CD4-positive, alpha-beta T cell treated with Interleukin-15 for 1 hour (primary cell): ENCODE data around the gene NRSN2.

Experiments used
- DNase-seq: peaks from one replicate; pipeline ENCODE4 v3.0.0-alpha.2; 2020

Gene NRSN2

DNA sequence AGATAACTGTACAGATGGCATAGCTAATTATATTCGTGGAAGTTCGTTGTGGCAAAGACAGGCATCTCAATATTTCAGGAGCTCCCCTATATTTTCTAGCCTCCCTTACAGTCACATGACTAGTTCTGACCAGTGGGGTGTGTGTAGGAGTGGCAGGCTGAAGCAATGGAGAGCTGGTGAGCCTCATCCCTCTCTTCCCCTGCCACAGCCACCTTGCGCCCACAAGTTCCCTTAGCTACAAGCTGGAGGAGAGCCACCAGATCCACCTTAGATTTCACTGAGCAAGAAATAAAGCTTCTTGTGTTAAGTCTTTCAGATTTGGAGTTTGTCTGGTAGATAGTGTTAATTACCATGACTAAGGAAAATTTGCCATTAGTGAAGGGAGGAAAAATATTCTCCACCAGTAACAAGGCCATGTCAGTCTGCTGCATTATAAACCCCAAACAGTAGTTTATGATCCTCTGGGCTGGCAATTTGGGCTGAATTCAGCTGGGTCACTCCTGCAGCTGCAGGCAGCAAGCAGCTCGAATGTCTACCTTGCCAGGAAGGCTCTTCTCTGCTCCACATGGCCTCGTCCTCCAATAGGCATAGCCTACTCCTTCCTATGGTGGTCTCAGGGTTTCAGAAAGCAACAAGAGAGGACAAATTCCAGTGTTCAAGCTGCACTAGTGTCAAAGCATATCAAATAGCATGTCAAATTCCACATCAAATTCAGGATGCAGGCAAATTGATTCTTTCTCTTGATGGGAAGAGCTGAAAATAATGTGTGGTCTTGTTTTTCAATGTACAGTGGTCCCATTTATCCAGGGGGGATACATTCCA lies 53.8 kb downstream of the NRSN2 start:
- no peak for DNase-seq

DNA sequence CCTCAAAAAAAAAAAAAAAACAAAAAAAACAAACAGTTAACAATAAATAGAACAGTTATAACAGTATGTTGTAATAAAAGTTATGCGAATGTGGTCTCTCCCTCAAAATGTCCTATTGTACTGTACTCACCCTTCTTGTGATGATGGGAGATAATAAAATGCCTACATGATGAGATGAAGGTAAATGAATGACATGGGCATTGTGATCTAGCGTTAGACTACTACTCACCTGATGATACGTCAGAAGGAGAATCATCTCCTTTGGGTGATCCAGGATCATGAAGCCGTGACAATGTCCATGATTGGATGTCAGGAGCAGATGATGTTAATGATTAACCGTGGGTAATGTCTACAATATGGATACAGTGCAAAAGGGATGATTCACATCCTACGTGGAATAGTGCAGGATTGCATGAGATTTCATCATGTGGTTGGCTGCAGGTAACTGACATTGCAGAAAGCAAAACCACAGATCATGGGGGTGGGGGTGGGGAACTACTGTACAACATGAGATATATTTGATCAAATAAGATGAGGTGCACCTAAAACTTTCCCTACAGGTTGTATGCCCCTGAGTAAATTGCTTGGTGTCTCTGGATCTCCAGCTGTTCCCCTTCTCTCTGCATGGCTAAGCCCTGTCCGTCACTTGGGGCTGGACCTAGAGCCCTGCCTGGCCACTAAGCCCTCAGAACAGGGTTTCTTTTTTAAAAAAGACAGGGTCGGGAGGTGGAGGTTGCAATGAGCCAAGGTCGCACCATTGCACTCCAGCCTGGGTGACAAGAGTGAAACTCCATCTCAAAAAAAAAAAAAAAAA lies 55.0 kb downstream of the NRSN2 start:
- DNase-seq = no peak

DNA sequence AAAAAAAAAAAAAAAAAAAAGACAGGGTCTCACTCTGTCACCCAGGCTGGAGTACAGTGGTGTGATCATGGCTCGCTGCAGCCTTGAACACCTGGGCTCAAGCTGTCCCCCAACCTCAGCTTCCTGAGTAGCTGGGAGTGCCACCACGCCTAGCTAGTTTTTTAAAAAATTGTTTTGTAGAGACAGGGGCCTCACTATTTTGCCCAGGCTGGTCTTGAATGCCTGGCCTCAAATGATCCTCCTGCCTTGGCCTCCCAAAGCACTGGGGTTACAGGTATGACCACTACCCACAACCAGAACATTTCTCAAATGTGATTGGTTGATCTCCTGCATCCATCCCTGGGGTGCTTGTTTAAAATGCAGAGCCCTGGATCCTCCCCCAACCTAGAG lies 55.6 kb downstream of the NRSN2 start:
- no peak for DNase-seq

DNA sequence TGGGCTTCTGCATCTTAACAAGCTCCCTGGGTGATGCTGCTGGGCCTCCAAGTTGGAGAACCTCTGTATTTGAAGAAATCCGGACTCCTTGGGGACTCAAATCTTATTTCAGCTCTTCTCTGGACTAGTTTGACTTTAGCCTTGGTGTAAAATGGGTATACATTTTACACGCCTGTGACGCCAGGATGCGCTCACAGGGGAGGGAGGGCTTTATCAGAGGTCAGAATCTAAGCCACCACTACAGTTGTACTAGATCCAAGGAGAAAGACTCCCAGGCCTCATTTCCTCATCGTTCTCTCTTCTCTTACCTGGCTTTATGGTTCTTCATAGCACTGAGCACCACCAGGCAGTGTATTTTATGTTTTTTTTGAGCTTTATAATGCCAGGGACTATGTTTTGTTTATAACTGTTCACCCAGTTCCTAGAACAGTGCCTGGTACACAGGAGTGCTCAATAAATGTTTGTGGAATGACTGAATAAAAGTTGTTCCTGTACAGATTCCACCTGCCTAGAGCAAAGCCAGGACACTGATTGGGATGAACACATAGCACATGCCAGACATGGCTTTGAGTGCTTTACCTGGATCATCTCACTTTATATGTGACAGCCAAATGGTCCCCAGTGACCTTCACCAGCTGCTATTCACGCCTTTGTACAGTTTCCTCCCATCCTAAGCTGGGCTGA lies 56.1 kb downstream of the NRSN2 start:
- no peak for DNase-seq

DNA sequence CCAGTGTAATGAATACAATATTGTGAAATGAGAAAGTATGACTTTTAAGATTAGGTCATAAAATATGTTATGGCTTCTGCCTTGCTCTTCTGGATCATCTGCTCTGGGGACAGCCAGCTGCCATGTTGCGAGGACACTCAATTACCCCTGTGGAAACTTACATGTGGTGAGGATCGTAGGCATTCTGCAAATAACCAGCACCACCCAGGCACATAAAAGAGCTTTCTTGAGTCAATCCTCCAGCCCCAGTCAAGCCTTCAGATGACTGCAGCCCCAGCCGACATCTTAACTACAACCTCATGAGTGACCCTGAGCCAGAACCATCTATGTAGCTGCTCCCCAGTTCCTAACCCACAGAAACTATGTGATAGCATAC lies 56.7 kb downstream of the NRSN2 start:
- DNase-seq = no peak

DNA sequence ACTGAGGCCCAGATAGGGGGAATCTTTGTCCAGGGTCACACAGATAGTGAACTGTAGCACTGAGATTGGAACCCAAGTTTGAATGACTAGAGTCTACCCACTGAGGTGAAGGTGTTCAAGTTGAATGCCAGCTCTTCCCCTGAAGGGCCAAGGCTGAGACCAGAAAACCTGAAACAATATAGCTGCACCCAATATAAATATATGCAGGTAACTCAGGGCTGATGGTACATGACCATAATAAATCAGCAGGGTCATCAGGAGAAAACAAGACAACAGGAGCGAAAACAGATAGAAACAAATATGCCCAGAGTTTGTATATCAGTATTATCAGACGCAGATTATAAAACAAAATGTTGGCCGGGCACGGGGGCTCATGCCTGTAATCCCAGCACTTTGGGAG lies 57.2 kb downstream of the NRSN2 start:
- no peak for DNase-seq
